K562 (cell line): ENCODE measurements around the gene SMAD7. TPM values are rescaled to one million over a fixed set of nuclear protein-coding genes. Genes with fewer than 3 reads are reported as not detected.

Experiments
- ARID1B ChIP-seq: fragments of 450-650 bp; IDR thresholded peaks from 2 replicates; pipeline ENCODE4 v1.6.1; 2016; ENCODE audit warnings: antibody characterized with exemption, mild to moderate bottlenecking, inconsistent platforms
- CEBPB ChIP-seq: fragments of 450-650 bp; IDR thresholded peaks from 2 replicates; pipeline ENCODE4 v1.6.1; 2016; ENCODE audit warnings: missing genetic modification characterization, missing compliant biosample characterization
- CEBPG ChIP-seq, 3 experiments: fragments of 200-800 bp in 1 of 3; sonication (Bioruptor generic) in 1 of 3; sonication (generic) in 1 of 3; formaldehyde crosslinking in 1 of 3; IDR thresholded peaks in 2 of 3; conservative IDR thresholded peaks in 1 of 3; 2 replicates each; pipeline versions ENCODE4 v1.6.1 to v1.8.0; 2016 to 2022; ENCODE audit warnings: missing compliant biosample characterization in 2 of 3, missing genetic modification characterization in 2 of 3, mild to moderate bottlenecking in 1 of 3, missing genetic modification reagents in 1 of 3
- CTBP1 ChIP-seq: fragments of 450-650 bp; IDR thresholded peaks from 2 replicates; pipeline ENCODE4 v1.6.1; 2016; ENCODE audit warnings: borderline replicate concordance
- DMBX1 ChIP-seq: fragments of 250-450 bp; sonication (Bioruptor Pico); IDR thresholded peaks from 2 replicates; pipeline ENCODE4 v1.8.0; 2022; ENCODE audit warnings: inconsistent platforms, mild to moderate bottlenecking, moderate library complexity, borderline replicate concordance
- DPF2 ChIP-seq: fragments of 450-650 bp; IDR thresholded peaks from 2 replicates; pipeline ENCODE4 v1.6.1; 2016
- JUND ChIP-seq, 2 experiments: IDR thresholded peaks; 2 replicates in 1 of 2; 3 replicates in 1 of 2; pipeline ENCODE4 v1.6.1; 2011; ENCODE audit warnings: borderline replicate concordance in 2 of 2, low read depth in 2 of 2, low read length in 2 of 2, improper control_type of control experiment in 1 of 2, missing biosample characterization in 1 of 2, missing genetic modification characterization in 1 of 2, missing genetic modification reagents in 1 of 2
- L3MBTL2 ChIP-seq: fragments of 450-650 bp; IDR thresholded peaks from 2 replicates; pipeline ENCODE4 v1.6.1; 2016; ENCODE audit warnings: mild to moderate bottlenecking, moderate library complexity
- MECOM ChIP-seq: fragments of 250-450 bp; sonication (Bioruptor Pico); IDR thresholded peaks from 2 replicates; pipeline ENCODE4 v1.8.0; 2022; ENCODE audit warnings: inconsistent platforms
- NFE2 ChIP-seq: IDR thresholded peaks from 2 replicates; pipeline ENCODE4 v1.6.1; 2014; ENCODE audit warnings: antibody characterized with exemption, low read depth
- NFIC ChIP-seq: fragments of 450-650 bp; IDR thresholded peaks from 2 replicates; pipeline ENCODE4 v1.6.1; 2017; ENCODE audit warnings: mild to moderate bottlenecking, inconsistent platforms
- NR3C1 ChIP-seq: sonication (generic); formaldehyde crosslinking; IDR thresholded peaks from 2 replicates; pipeline ENCODE4 v1.8.1; 2022; ENCODE audit warnings: missing genetic modification reagents
- PRDM10 ChIP-seq: fragments of 450-650 bp; IDR thresholded peaks from 2 replicates; pipeline ENCODE4 v1.6.1; 2018; ENCODE audit not compliant: partially characterized antibody
- RFX1 ChIP-seq: fragments of 450-650 bp; IDR thresholded peaks from 2 replicates; pipeline ENCODE4 v1.6.1; 2016; ENCODE audit warnings: mild to moderate bottlenecking, moderate library complexity
- SFPQ ChIP-seq: fragments of 200-400 bp; formaldehyde crosslinking; IDR thresholded peaks from 2 replicates; pipeline ENCODE4 v1.6.1; 2017; ENCODE audit warnings: mild to moderate bottlenecking, low read depth, low read length, moderate library complexity
- SMAD4 ChIP-seq: fragments of 250-450 bp; sonication (Bioruptor Pico); conservative IDR thresholded peaks from 2 replicates; pipeline ENCODE4 v1.8.0; 2021; ENCODE audit warnings: inconsistent platforms, mild to moderate bottlenecking, moderate library complexity
- ZNF395 ChIP-seq: fragments of 200-800 bp; sonication (Bioruptor generic); IDR thresholded peaks from 2 replicates; pipeline ENCODE4 v1.6.1; 2017; ENCODE audit warnings: missing genetic modification characterization, missing compliant biosample characterization
- polyA plus RNA-seq, 8 experiments: library from polyadenylated mRNA; depleted of rRNA in 4 of 8; stranded (reverse) in 5 of 8; unstranded in 3 of 8; fragments of >200 nt; fragmentation: Nextera tagmentation in 2 of 8; fragmentation: Illumina TruSeq in 1 of 8; extraction: Ambion mirVana in 2 of 8; extraction: Trizol in 1 of 8; gene quantifications; 2 replicates each; pipeline versions ENCODE4 v1.2.1 to v1.2.3, GENCODE V29; 2011 to 2014; ENCODE audit warnings: inconsistent platforms in 1 of 8, missing spikeins in 1 of 8
- total RNA-seq, 7 experiments: library from RNA; depleted of rRNA in 6 of 7; stranded (reverse); fragments of >200 nt in 6 of 7; fragmentation: Illumina TruSeq in 2 of 7; extraction: Trizol in 2 of 7; gene quantifications; 2 replicates each; pipeline versions ENCODE4 v1.2.1 to v1.2.3, GENCODE V29; 2011 to 2021; ENCODE audit warnings: low replicate concordance in 1 of 7

Gene SMAD7
- total and polyA plus RNA-seq, 9 of the 15 experiments (the other 6 are each of a cell fraction or from before 2014, with no cell fraction given) = 0.13 to 3.0 (median 1.6) TPM

- TF ChIP-seq DMBX1 (CRISPR knock-in tag) (peak; percentile 68), CEBPG (CRISPR knock-in tag; IDR thresholded peaks at IDR 0.05) (peak; percentile 73), CEBPG (tag; conservative IDR thresholded peaks at IDR 0.05 in 1 of 2, IDR thresholded peaks at IDR 0.05 in 1 of 2) (peak; percentile 60 to 86), CTBP1 (0 out of 2 replicates have a peak, but pooled peaks have one; percentile 36), SFPQ (no peak), ARID1B (peak; percentile 31; the same call in 1 of the 2 replicates), SMAD4 (CRISPR knock-in tag) (0 out of 2 replicates have a peak, but pooled peaks have one; percentile 30), MECOM (CRISPR knock-in tag) (no peak), RFX1 (peak; percentile 85), L3MBTL2 (0 out of 2 replicates have a peak, but pooled peaks have one; percentile 14), DPF2 (peak; percentile 47; the same call in 1 of the 2 replicates), PRDM10 (peak; percentile 7), JUND (IDR thresholded peaks at IDR 0.05; ENCODE audit: borderline replicate concordance, low read depth, low read length) (peak; percentile 57), JUND (tag; IDR thresholded peaks at IDR 0.05; ENCODE audit: borderline replicate concordance, low read depth, low read length) (no peak), NFE2 (peak; percentile 53; the same call in 1 of the 2 replicates), NR3C1 (CRISPR knock-in tag) (no peak), NFIC (peak; percentile 79), CEBPB (tag) (0 out of 2 replicates have a peak, but pooled peaks have one; percentile 22), ZNF395 (CRISPR knock-in tag) (peak; percentile 41; the same call in 1 of the 2 replicates)
Measured at GRCh38 chr18:48997985-48998831, 47.4 kb upstream of the SMAD7 start (continued).
